ENCODE data around the gene ACTG1. TPM values are rescaled to one million over a fixed set of nuclear protein-coding genes. Genes with fewer than 3 reads are reported as not detected.
A peak's percentile ranks its signal among the peaks of the same experiment; 100 is the strongest.

The ACTG1 gene
- total and polyA plus RNA-seq, 9 of the 15 experiments (the other 6 are each of a cell fraction or from before 2014, with no cell fraction given), result 224 to 1,775 (median 568) TPM

GRCh38 chr17:81487487-81488275, 24.9 kb downstream of the ACTG1 start (continued):
- TF ChIP-seq PHF20 (IDR thresholded peaks at IDR 0.05; ENCODE audit: partially characterized antibody) (peak; percentile 64), IRF9 (tag; IDR thresholded peaks at IDR 0.05) (no peak), ZBTB49 (CRISPR knock-in tag; IDR thresholded peaks at IDR 0.05; ENCODE audit: borderline replicate concordance) (no peak), CBX3 (IDR thresholded peaks at IDR 0.05; ENCODE audit: borderline replicate concordance in 1 of 2, low read length in 2 of 2) (0 out of 3 replicates have a peak, but pooled peaks of 1 of the 2 experiments have one; percentile 12), TFAP4 (CRISPR knock-in tag; IDR thresholded peaks at IDR 0.05; ENCODE audit: borderline replicate concordance) (peak; percentile 67; the same call in 1 of the 2 replicates), PYGO2 (tag; IDR thresholded peaks at IDR 0.05) (no peak), CTBP1 (IDR thresholded peaks at IDR 0.05; ENCODE audit: borderline replicate concordance) (peak; percentile 56; the same call in 1 of the 2 replicates), L3MBTL2 (IDR thresholded peaks at IDR 0.05) (peak; percentile 99), NR4A1 (CRISPR knock-in tag; IDR thresholded peaks at IDR 0.05) (no peak; the same call in 1 of the 2 replicates), NR4A1 (tag; IDR thresholded peaks at IDR 0.05) (no peak), ZNF184 (CRISPR knock-in tag; IDR thresholded peaks at IDR 0.05) (no peak), KDM4B (IDR thresholded peaks at IDR 0.05; ENCODE audit: borderline replicate concordance in 2 of 2, low read depth in 1 of 2) (no peak), FOXM1 (IDR thresholded peaks at IDR 0.05; ENCODE audit: low read depth) (no peak), FOXM1 (CRISPR knock-in tag; IDR thresholded peaks at IDR 0.05; ENCODE audit: low read depth) (peak; percentile 95), YY1 (IDR thresholded peaks at IDR 0.05; ENCODE audit: borderline replicate concordance in 1 of 3, control insufficient read depth in 1 of 3, extremely low read depth in 1 of 3, insufficient read depth in 3 of 3, insufficient read length in 1 of 3, insufficient replicate concordance in 2 of 3, low read depth in 1 of 3, low read length in 2 of 3) (peak in 1 of 3 experiments; percentile 11), ZNF592 (IDR thresholded peaks at IDR 0.05) (peak; percentile 95)

All from K562 (cell line).